Activated CD4-positive, alpha-beta T cell treated with anti-CD3 and anti-CD28 coated beads for 36 hours (primary cell): ENCODE data around the gene RUNX2. TPM values are rescaled to one million over a fixed set of nuclear protein-coding genes. Genes with fewer than 3 reads are reported as not detected.

Experiments
- ATAC-seq: fragments of 200-7000 bp; cut with Tn5 transposase; one replicate; pipeline ENCODE4 v1.10.0; 2021; ENCODE audit warnings: mild to moderate bottlenecking, moderate library complexity
- CTCF ChIA-PET: fragments of 350-600 bp; sonication (Branson Sonifier 250); formaldehyde crosslinking; loops from one replicate; lab custom pipeline; 2021; ENCODE audit warnings: antibody characterized with exemption; lab: Charles Lee
- POLR2A ChIA-PET: fragments of 350-600 bp; sonication (Branson Sonifier 250); formaldehyde crosslinking; loops from one replicate; lab custom pipeline; 2021; ENCODE audit warnings: antibody characterized with exemption, inconsistent platforms; lab: Charles Lee
- DNase-seq: peaks from one replicate; pipeline ENCODE4 v3.0.0-alpha.2; 2020
- H3K27ac Mint-ChIP-seq: one replicate; pipeline ENCODE4 v1.8.0; 2021; ENCODE audit warnings: mixed read lengths
- H3K27me3 Mint-ChIP-seq: one replicate; pipeline ENCODE4 v1.8.0; 2021; ENCODE audit warnings: mixed read lengths
- H3K36me3 Mint-ChIP-seq: one replicate; pipeline ENCODE4 v1.8.0; 2021; ENCODE audit warnings: low read depth, mixed read lengths
- H3K4me1 Mint-ChIP-seq: one replicate; pipeline ENCODE4 v1.8.0; 2021; ENCODE audit warnings: mixed read lengths
- H3K4me3 Mint-ChIP-seq: one replicate; pipeline ENCODE4 v1.8.0; 2021; ENCODE audit warnings: mild to moderate bottlenecking, moderate library complexity, mixed read lengths
- H3K9me3 Mint-ChIP-seq: one replicate; pipeline ENCODE4 v1.8.0; 2021; ENCODE audit warnings: low read depth, mixed read lengths
- intact Hi-C, 2 experiments: fragments of 100-400 bp; cut with DNase I in 1 of 2; cut with micrococcal nuclease in 1 of 2; formaldehyde crosslinking; loops; one replicate each; pipeline versions ENCODE4 v1.14.2 to v1.15.1; 2022 to 2024; cut with DNase I, micrococcal nuclease
- total RNA-seq, 2 experiments: library from RNA; stranded (reverse); gene quantifications; one replicate each; pipeline ENCODE4 v1.2.3, GENCODE V29; 2021

The RUNX2 gene
- total RNA-seq, 2 experiments from 2014 or later: 14.6 to 18.1 TPM

- CTCF ChIA-PET: interaction anchor here (0.6 to 1.1 kb wide), 2 partner anchors 9 to 13 kb away, joined by 3 read pairs; no protein-coding TSS in a partner anchor
- H3K4me1 Mint-ChIP-seq: peaks cover 32% of the 10 kb centered on the region
These were observed 282.7 kb downstream of the RUNX2 start for GRCh38 chr6:45610832-45611231.

GRCh38 chr6:45611491-45611890 is 283.4 kb downstream of the RUNX2 start:
- intact Hi-C loops: no loop called here
- DNase-seq (no peak), ATAC-seq (no peak)
- Mint-ChIP-seq H3K27ac (no peak overlapping the region), H3K4me1 (peaks cover 39% of the 10 kb centered on the region), H3K9me3 (no peaks in the 10 kb centered on the region), H3K4me3 (no peak overlapping the region), H3K27me3 (no peaks in the 10 kb centered on the region), H3K36me3 (peaks cover 4% of the 10 kb centered on the region)
- CTCF ChIA-PET: interaction anchor here (0.6 kb wide), 2 partner anchors 190 to 1137 kb away, joined by 3 to 4 read pairs; no protein-coding TSS in a partner anchor
- POLR2A ChIA-PET: no interaction called here

More at GRCh38 chr6:45610832-45611231, 282.7 kb downstream of the RUNX2 start:
- ATAC-seq (no peak), DNase-seq (no peak)
- no peaks in the 10 kb centered on the region for H3K9me3 Mint-ChIP-seq
- H3K27me3 Mint-ChIP-seq: no peaks in the 10 kb centered on the region
- H3K27ac Mint-ChIP-seq: no peak overlapping the region
- peaks cover 4% of the 10 kb centered on the region for H3K36me3 Mint-ChIP-seq
- intact Hi-C loops: no loop called here
- POLR2A ChIA-PET: no interaction called here
- no peak overlapping the region for H3K4me3 Mint-ChIP-seq

- DNase-seq (no peak), ATAC-seq (no peak)
- H3K4me1 Mint-ChIP-seq: peaks cover 30% of the 10 kb centered on the region
- intact Hi-C loops: no loop called here
- H3K36me3 Mint-ChIP-seq: peaks cover 4% of the 10 kb centered on the region
- CTCF ChIA-PET: interaction anchor here (1.7 kb wide), 1 partner anchor 18 kb away, joined by 3 read pairs; no protein-coding TSS in a partner anchor
- H3K27ac Mint-ChIP-seq: no peak overlapping the region
- H3K9me3 Mint-ChIP-seq: no peaks in the 10 kb centered on the region
- POLR2A ChIA-PET: no interaction called here
- H3K4me3 Mint-ChIP-seq: no peak overlapping the region
- H3K27me3 Mint-ChIP-seq: no peaks in the 10 kb centered on the region
These were observed 285.5 kb downstream of the RUNX2 start for GRCh38 chr6:45613656-45614055.

GRCh38 chr6:45614488-45615285 is 286.6 kb downstream of the RUNX2 start:
- CTCF ChIA-PET: interaction anchor here (0.5 to 1.7 kb wide), 2 partner anchors 19 to 33 kb away, joined by 3 read pairs; no protein-coding TSS in a partner anchor
- H3K4me3 Mint-ChIP-seq: no peak overlapping the region
- intact Hi-C loops: no loop called here
- no peak overlapping the region for H3K27ac Mint-ChIP-seq
- POLR2A ChIA-PET: no interaction called here
- DNase-seq: no peak
- H3K27me3 Mint-ChIP-seq: no peaks in the 10 kb centered on the region
- H3K9me3 Mint-ChIP-seq: no peaks in the 10 kb centered on the region
- H3K4me1 Mint-ChIP-seq: peaks cover 27% of the 10 kb centered on the region
- ATAC-seq: no peak
- H3K36me3 Mint-ChIP-seq: no peaks in the 10 kb centered on the region

GRCh38 chr6:45616209-45616608 is 288.1 kb downstream of the RUNX2 start:
- POLR2A ChIA-PET: no interaction called here
- no peak overlapping the region for H3K27ac Mint-ChIP-seq
- CTCF ChIA-PET: interaction anchor here (0.5 to 0.6 kb wide), 2 partner anchors 23 to 1140 kb away, joined by 3 read pairs; no protein-coding TSS in a partner anchor

GRCh38 chr6:45617441-45617840 is 289.3 kb downstream of the RUNX2 start:
- intact Hi-C loops: no loop called here
- Mint-ChIP-seq H3K27ac (no peak overlapping the region), H3K36me3 (no peaks in the 10 kb centered on the region), H3K4me3 (no peak overlapping the region), H3K27me3 (no peaks in the 10 kb centered on the region), H3K4me1 (peaks cover 40% of the 10 kb centered on the region), H3K9me3 (no peaks in the 10 kb centered on the region)
- CTCF ChIA-PET: interaction anchor here (0.7 kb wide), 2 partner anchors 17 to 453 kb away, joined by 3 read pairs; no protein-coding TSS in a partner anchor
- DNase-seq (no peak), ATAC-seq (no peak)
- POLR2A ChIA-PET: no interaction called here

More at GRCh38 chr6:45616209-45616608, 288.1 kb downstream of the RUNX2 start:
- intact Hi-C loops: no loop called here
- H3K27me3 Mint-ChIP-seq: no peaks in the 10 kb centered on the region
- ATAC-seq (peak; percentile 45), DNase-seq (no peak)
- H3K36me3 Mint-ChIP-seq: no peaks in the 10 kb centered on the region
- H3K4me3 Mint-ChIP-seq: no peak overlapping the region
- peaks cover 40% of the 10 kb centered on the region for H3K4me1 Mint-ChIP-seq
- no peaks in the 10 kb centered on the region for H3K9me3 Mint-ChIP-seq

GRCh38 chr6:45618259-45618658 is 290.1 kb downstream of the RUNX2 start:
- H3K27me3 Mint-ChIP-seq: no peaks in the 10 kb centered on the region
- DNase-seq: no peak
- H3K36me3 Mint-ChIP-seq: no peaks in the 10 kb centered on the region
- no peak for ATAC-seq
- POLR2A ChIA-PET: no interaction called here
- CTCF ChIA-PET: interaction anchor here (0.7 kb wide), 2 partner anchors 16 to 452 kb away, joined by 3 read pairs; no protein-coding TSS in a partner anchor
- peaks cover 40% of the 10 kb centered on the region for H3K4me1 Mint-ChIP-seq
- H3K9me3 Mint-ChIP-seq: no peaks in the 10 kb centered on the region
- intact Hi-C loops: no loop called here
- no peak overlapping the region for H3K27ac Mint-ChIP-seq
- no peak overlapping the region for H3K4me3 Mint-ChIP-seq

GRCh38 chr6:45619211-45619760 is 291.2 kb downstream of the RUNX2 start:
- H3K9me3 Mint-ChIP-seq: no peaks in the 10 kb centered on the region
- H3K4me1 Mint-ChIP-seq: peaks cover 40% of the 10 kb centered on the region
- ChIA-PET CTCF (no interaction called here), POLR2A (no interaction called here)
- intact Hi-C loops: no loop called here
- H3K27ac Mint-ChIP-seq: no peak overlapping the region
- DNase-seq (no peak), ATAC-seq (no peak)
- H3K4me3 Mint-ChIP-seq: no peak overlapping the region
- no peaks in the 10 kb centered on the region for H3K36me3 Mint-ChIP-seq
- H3K27me3 Mint-ChIP-seq: no peaks in the 10 kb centered on the region

GRCh38 chr6:45619994-45620471 is 291.9 kb downstream of the RUNX2 start:
- POLR2A ChIA-PET: no interaction called here
- ATAC-seq (peak; percentile 69), DNase-seq (peak; percentile 51)
- Mint-ChIP-seq H3K27me3 (no peaks in the 10 kb centered on the region), H3K36me3 (no peaks in the 10 kb centered on the region), H3K27ac (peak overlapping the region; percentile 25), H3K4me3 (no peak overlapping the region), H3K4me1 (peaks cover 42% of the 10 kb centered on the region), H3K9me3 (no peaks in the 10 kb centered on the region)
- CTCF ChIA-PET: interaction anchor here (0.7 to 1.3 kb wide), 3 partner anchors 44 to 965 kb away, joined by 3 read pairs; no protein-coding TSS in a partner anchor
- intact Hi-C loops: no loop called here

- H3K4me1 Mint-ChIP-seq: peaks cover 62% of the 10 kb centered on the region
- no peaks in the 10 kb centered on the region for H3K27me3 Mint-ChIP-seq
- no peaks in the 10 kb centered on the region for H3K36me3 Mint-ChIP-seq
- intact Hi-C loops: no loop called here
- ChIA-PET CTCF (interaction anchor here (0.8 kb wide), 1 partner anchor 21 kb away, joined by 3 read pairs; no protein-coding TSS in a partner anchor), POLR2A (no interaction called here)
- ATAC-seq: no peak
- no peaks in the 10 kb centered on the region for H3K9me3 Mint-ChIP-seq
- H3K27ac Mint-ChIP-seq: peak overlapping the region; percentile 76
- H3K4me3 Mint-ChIP-seq: no peak overlapping the region
- DNase-seq: no peak
These were observed 296.1 kb downstream of the RUNX2 start for GRCh38 chr6:45624228-45624627.

- no peaks in the 10 kb centered on the region for H3K27me3 Mint-ChIP-seq
- H3K4me1 Mint-ChIP-seq: peaks cover 53% of the 10 kb centered on the region
- H3K9me3 Mint-ChIP-seq: no peaks in the 10 kb centered on the region
- intact Hi-C loops: loop anchor here in 1 of 2 experiments (1.0 to 5.0 kb wide), 3 partner anchors 85 to 297 kb away; no protein-coding TSS in a partner anchor
- H3K36me3 Mint-ChIP-seq: no peaks in the 10 kb centered on the region
- POLR2A ChIA-PET: interaction anchor here (0.5 kb wide), 1 partner anchor 30 kb away, joined by 3 read pairs; no protein-coding TSS in a partner anchor
- peak overlapping the region; percentile 76 for H3K27ac Mint-ChIP-seq
- CTCF ChIA-PET: no interaction called here
- ATAC-seq (peak; percentile 88), DNase-seq (peak; percentile 50)
- H3K4me3 Mint-ChIP-seq: peak overlapping the region; percentile 13
These were observed 297.1 kb downstream of the RUNX2 start for GRCh38 chr6:45625191-45625664.
